MM.1S (cell line): ENCODE results near the gene NUDT17.
A peak's percentile ranks its signal among the peaks of the same experiment; 100 is the strongest.

Experiments
- DNase-seq: peaks from one replicate; pipeline ENCODE4 v3.0.0-alpha.2; 2015
- H2AFZ ChIP-seq: fragments of 300-600 bp; sonication (generic); 2 replicates; pipeline ENCODE4 v1.6.0; 2016; ENCODE audit warnings: antibody characterized with exemption, low read length
- H3F3A ChIP-seq: fragments of 300-600 bp; sonication (generic); 2 replicates; pipeline ENCODE4 v1.6.1; 2016; ENCODE audit warnings: mild to moderate bottlenecking, antibody characterized with exemption, low read length, moderate library complexity, mixed read lengths; ENCODE audit not compliant: insufficient read depth
- H3K27ac ChIP-seq: fragments of 300-600 bp; sonication (generic); 2 replicates; pipeline ENCODE4 v1.5.1; 2016; ENCODE audit warnings: mild to moderate bottlenecking, low read length
- H3K27me3 ChIP-seq: fragments of 300-600 bp; sonication (generic); replicated peaks from 2 replicates; pipeline ENCODE4 v1.6.0; 2016; ENCODE audit warnings: low read length; ENCODE audit not compliant: insufficient read depth
- H3K36me3 ChIP-seq: fragments of 300-600 bp; sonication (generic); replicated peaks from 2 replicates; pipeline ENCODE4 v1.6.1; 2016; ENCODE audit warnings: mild to moderate bottlenecking, low read length, mixed read lengths; ENCODE audit not compliant: insufficient read depth
- H3K4me1 ChIP-seq: fragments of 300-600 bp; sonication (generic); 2 replicates; pipeline ENCODE4 v1.6.1; 2016; ENCODE audit warnings: low read length, mixed read lengths
- H3K4me2 ChIP-seq: fragments of 300-600 bp; sonication (generic); 2 replicates; pipeline ENCODE4 v1.6.0; 2016; ENCODE audit warnings: low read depth, low read length
- H3K4me3 ChIP-seq: fragments of 300-600 bp; sonication (generic); 2 replicates; pipeline ENCODE4 v1.5.1; 2016; ENCODE audit warnings: low read length, mixed read lengths
- H3K79me2 ChIP-seq: fragments of 300-600 bp; sonication (generic); 2 replicates; pipeline ENCODE4 v1.6.1; 2016; ENCODE audit warnings: mixed run types, low read length, mixed read lengths
- H3K9ac ChIP-seq: fragments of 300-600 bp; sonication (generic); 2 replicates; pipeline ENCODE4 v1.6.1; 2016; ENCODE audit warnings: low read length, mixed read lengths
- H3K9me2 ChIP-seq: fragments of 300-600 bp; sonication (generic); replicated peaks from 2 replicates; pipeline ENCODE4 v1.6.1; 2016; ENCODE audit warnings: mild to moderate bottlenecking, low read length, mixed read lengths; ENCODE audit not compliant: insufficient read depth
- H3K9me3 ChIP-seq: fragments of 300-600 bp; sonication (generic); replicated peaks from 2 replicates; pipeline ENCODE4 v1.6.1; 2016; ENCODE audit warnings: mild to moderate bottlenecking, low read length, mixed read lengths; ENCODE audit not compliant: insufficient read depth
- H4K20me1 ChIP-seq: fragments of 300-600 bp; sonication (generic); 2 replicates; pipeline ENCODE4 v1.6.1; 2016; ENCODE audit warnings: mild to moderate bottlenecking, low read length, moderate library complexity, mixed read lengths; ENCODE audit not compliant: insufficient read depth
- EZH2 ChIP-seq: fragments of 300-600 bp; sonication (generic); optimal IDR thresholded peaks from 2 replicates; pipeline ENCODE3; 2017; ENCODE audit warnings: low read depth, mild to moderate bottlenecking, antibody characterized with exemption, low read length, mixed read lengths
- EZH2phosphoT487 ChIP-seq: fragments of 300-600 bp; sonication (generic); IDR thresholded peaks from 2 replicates; pipeline ENCODE4 v1.6.1; 2018; ENCODE audit warnings: antibody characterized with exemption, low read length
- TF ChIP-seq, protein P1 (sequence below): fragments of 300-600 bp; sonication (generic); IDR thresholded peaks from 2 replicates; pipeline ENCODE4 v1.5.1; 2016; ENCODE audit warnings: antibody characterized with exemption, low read length, mixed read lengths

The NUDT17 gene

DNA sequence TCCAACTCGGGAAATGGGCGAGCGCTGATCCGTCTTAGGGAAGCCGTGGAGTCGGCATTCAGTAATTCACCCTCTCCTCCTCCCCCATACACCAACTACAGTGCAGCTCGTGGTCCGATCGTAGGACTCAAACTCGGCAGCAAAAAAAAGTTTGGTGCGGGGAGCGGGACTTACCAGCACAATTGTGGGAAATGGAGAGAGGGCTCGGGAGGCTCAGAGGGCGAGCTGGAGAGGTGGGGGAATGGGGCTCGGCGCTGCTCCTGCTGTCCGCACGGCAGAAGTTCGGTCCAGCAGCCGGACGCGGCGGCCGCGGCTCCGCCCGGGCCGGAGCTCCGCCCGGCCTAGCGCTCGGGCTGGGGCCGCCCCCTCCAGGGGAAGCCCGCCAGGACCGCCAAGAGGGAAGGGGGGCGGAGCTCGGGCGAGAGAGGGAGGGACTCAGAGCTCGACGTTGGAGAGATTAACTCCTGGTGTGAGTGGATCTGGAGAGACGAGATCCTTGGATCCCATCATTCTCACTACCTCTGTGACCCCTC is 14.1 kb downstream of the NUDT17 start:
- H3K79me2 ChIP-seq = peaks cover 14% of the 10 kb centered on the region
- peak overlapping the region; percentile 33; the same call in 1 of the 2 replicates for H3K27ac ChIP-seq
- H3K27me3 ChIP-seq = peaks cover 7% of the 10 kb centered on the region; the same call in 1 of the 2 replicates
- DNase-seq = peak; percentile 90
- TF ChIP-seq EZH2 = no peak
- TF ChIP-seq, protein P1, sequence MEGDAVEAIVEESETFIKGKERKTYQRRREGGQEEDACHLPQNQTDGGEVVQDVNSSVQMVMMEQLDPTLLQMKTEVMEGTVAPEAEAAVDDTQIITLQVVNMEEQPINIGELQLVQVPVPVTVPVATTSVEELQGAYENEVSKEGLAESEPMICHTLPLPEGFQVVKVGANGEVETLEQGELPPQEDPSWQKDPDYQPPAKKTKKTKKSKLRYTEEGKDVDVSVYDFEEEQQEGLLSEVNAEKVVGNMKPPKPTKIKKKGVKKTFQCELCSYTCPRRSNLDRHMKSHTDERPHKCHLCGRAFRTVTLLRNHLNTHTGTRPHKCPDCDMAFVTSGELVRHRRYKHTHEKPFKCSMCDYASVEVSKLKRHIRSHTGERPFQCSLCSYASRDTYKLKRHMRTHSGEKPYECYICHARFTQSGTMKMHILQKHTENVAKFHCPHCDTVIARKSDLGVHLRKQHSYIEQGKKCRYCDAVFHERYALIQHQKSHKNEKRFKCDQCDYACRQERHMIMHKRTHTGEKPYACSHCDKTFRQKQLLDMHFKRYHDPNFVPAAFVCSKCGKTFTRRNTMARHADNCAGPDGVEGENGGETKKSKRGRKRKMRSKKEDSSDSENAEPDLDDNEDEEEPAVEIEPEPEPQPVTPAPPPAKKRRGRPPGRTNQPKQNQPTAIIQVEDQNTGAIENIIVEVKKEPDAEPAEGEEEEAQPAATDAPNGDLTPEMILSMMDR = no peak
- TF ChIP-seq EZH2phosphoT487 = no peak
- H3K9ac ChIP-seq = peak overlapping the region; percentile 57
- H3K4me1 ChIP-seq = peaks cover 12% of the 10 kb centered on the region
- H2AFZ ChIP-seq = peak overlapping the region; percentile 99
- peak overlapping the region; percentile 94 for H3K4me2 ChIP-seq
- peak overlapping the region; percentile 90 for H3K4me3 ChIP-seq
- H4K20me1 ChIP-seq = no peaks in the 10 kb centered on the region
- no peaks in the 10 kb centered on the region for H3K9me2 ChIP-seq
- H3K9me3 ChIP-seq = no peaks in the 10 kb centered on the region
- peaks cover 9% of the 10 kb centered on the region for H3F3A ChIP-seq
- H3K36me3 ChIP-seq = no peaks in the 10 kb centered on the region

DNA sequence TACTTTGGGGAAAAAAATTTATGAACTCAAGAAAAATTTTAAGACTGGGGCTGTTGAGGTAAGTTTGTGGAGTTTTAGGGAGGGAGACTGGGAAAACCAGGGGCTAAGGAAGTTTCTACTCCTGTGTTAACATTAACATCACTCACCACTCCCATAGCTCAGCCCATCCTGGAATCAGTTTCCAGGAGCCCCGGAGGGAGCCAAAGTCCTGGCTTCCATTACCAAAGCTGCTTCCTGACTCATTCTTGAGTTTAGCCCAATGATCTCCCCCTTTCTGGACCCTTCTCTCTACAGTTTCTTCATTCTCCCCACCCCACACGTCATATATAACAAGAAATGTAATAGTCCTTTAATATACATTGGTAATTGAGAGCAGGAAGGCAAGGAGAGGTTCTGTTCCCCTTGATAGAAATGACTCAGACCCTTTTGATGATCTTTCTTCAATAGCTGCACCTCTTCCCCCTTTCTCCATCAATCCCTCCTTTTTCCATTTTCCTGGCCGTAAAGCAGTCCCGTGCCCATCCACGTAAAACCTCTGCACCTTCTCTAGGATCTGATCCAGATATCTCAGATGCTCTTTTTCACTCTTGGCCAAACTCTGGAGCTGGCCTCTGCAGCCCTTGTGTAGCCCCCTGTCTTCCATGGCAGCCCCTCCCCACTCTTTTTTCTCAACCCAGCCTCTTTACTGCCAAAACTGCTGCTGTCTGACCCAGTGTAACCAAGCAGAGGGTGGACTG is 18.0 kb downstream of the NUDT17 start:
- TF ChIP-seq EZH2 (no peak), EZH2phosphoT487 (no peak)
- H2AFZ ChIP-seq = no peak overlapping the region
- no peak overlapping the region for H3K4me3 ChIP-seq
- H3K4me1 ChIP-seq = peaks cover 5% of the 10 kb centered on the region
- peaks cover 7% of the 10 kb centered on the region; the same call in 1 of the 2 replicates for H3K27me3 ChIP-seq
- DNase-seq = no peak
- H3K9me2 ChIP-seq = no peaks in the 10 kb centered on the region
- H3K27ac ChIP-seq = no peak overlapping the region
- H3K9ac ChIP-seq = no peak overlapping the region
- no peaks in the 10 kb centered on the region for H3K36me3 ChIP-seq
- no peaks in the 10 kb centered on the region for H3K9me3 ChIP-seq
- no peak overlapping the region for H3K4me2 ChIP-seq
- H3F3A ChIP-seq = peaks cover 9% of the 10 kb centered on the region
- no peaks in the 10 kb centered on the region for H4K20me1 ChIP-seq
- peaks cover under 1% of the 10 kb centered on the region; the same call in 1 of the 2 replicates for H3K79me2 ChIP-seq

DNA sequence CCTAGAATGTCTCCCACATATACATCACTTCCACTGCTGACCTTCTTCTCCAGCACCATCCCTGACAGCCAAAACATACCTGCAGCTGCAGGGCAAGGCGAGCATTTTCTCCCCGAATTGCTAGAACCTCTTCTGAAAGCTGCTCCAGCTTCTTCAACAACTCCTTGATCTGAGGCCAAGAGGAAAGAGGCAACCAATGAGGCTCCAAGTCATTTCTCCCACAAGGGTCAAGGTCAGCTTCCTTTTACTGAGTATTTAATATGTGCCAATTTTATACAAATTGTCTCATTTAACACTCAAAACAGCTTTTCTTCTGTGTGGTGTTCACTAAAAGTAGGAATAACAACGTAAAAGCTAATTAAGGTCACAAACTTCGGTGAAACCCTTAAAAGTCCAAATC is 22.8 kb downstream of the NUDT17 start:
- H3K79me2 ChIP-seq = no peaks in the 10 kb centered on the region
- peaks cover 9% of the 10 kb centered on the region; the same call in 1 of the 2 replicates for H3K27me3 ChIP-seq
- TF ChIP-seq, protein P1 = no peak
- TF ChIP-seq EZH2phosphoT487 = no peak
- no peak for TF ChIP-seq EZH2
- no peak overlapping the region for H3K9ac ChIP-seq
- no peak overlapping the region for H2AFZ ChIP-seq
- no peaks in the 10 kb centered on the region for H3K36me3 ChIP-seq
- H4K20me1 ChIP-seq = no peaks in the 10 kb centered on the region
- peaks cover 6% of the 10 kb centered on the region for H3K4me1 ChIP-seq
- H3K4me3 ChIP-seq = no peak overlapping the region
- H3K9me2 ChIP-seq = no peaks in the 10 kb centered on the region
- no peak overlapping the region for H3K27ac ChIP-seq
- no peak for DNase-seq
- 0 out of 2 replicates have a peak, but pooled peaks cover 5% of the 10 kb centered on the region for H3F3A ChIP-seq
- H3K4me2 ChIP-seq = no peak overlapping the region
- no peaks in the 10 kb centered on the region for H3K9me3 ChIP-seq
